Sigmoid colon (tissue), 7 donors: ENCODE results near the gene TRIM8. TPM values are rescaled to one million over a fixed set of nuclear protein-coding genes. Genes with fewer than 3 reads are reported as not detected.

Experiments used
- DNase-seq: peaks from one replicate; pipeline ENCODE4 v3.0.0-alpha.2; 2019
- H3K27ac ChIP-seq, 4 donors: fragments of 200-600 bp; sonication (generic); one replicate each; pipeline ENCODE4 v1.5.1; 2016 to 2019; ENCODE audit warnings: mild to moderate bottlenecking in 1 of 4
- H3K27me3 ChIP-seq, 3 donors: fragments of 200-600 bp; sonication (generic); one replicate each; pipeline ENCODE4 v1.5.1; 2019; ENCODE audit warnings: mild to moderate bottlenecking in 1 of 3
- H3K36me3 ChIP-seq, 4 donors: fragments of 200-600 bp; sonication (generic); one replicate each; pipeline ENCODE4 v1.5.1; 2016 to 2019
- H3K4me1 ChIP-seq, 4 donors: fragments of 200-600 bp; sonication (generic); one replicate each; pipeline ENCODE4 v1.5.1; 2017 to 2019
- H3K4me3 ChIP-seq, 4 donors: fragments of 200-600 bp; sonication (generic); one replicate each; pipeline ENCODE4 v1.5.1; 2017 to 2019; ENCODE audit warnings: mild to moderate bottlenecking in 2 of 4, moderate library complexity in 1 of 4
- H3K9me3 ChIP-seq, 4 donors: fragments of 200-600 bp in 3 of 4; sonication (generic) in 3 of 4; one replicate each; pipeline versions ENCODE4 v1.5.1 to v1.6.1; 2013 to 2019
- EP300 ChIP-seq, 4 donors: sonication (generic); formaldehyde crosslinking; IDR thresholded peaks; one replicate each; pipeline ENCODE4 v1.6.1; 2017; ENCODE audit warnings: antibody characterized with exemption in 4 of 4
- POLR2A ChIP-seq, 2 donors: fragments of 450-650 bp; IDR thresholded peaks; one replicate each; pipeline ENCODE4 v1.6.1; 2016; ENCODE audit warnings: antibody characterized with exemption in 2 of 2, mild to moderate bottlenecking in 2 of 2, moderate library complexity in 2 of 2
- POLR2AphosphoS5 ChIP-seq, 4 donors: sonication (generic); formaldehyde crosslinking; IDR thresholded peaks; one replicate each; pipeline ENCODE4 v1.6.1; 2017; ENCODE audit warnings: antibody characterized with exemption in 4 of 4
- WGBS, 2 donors: extraction: QIAGEN DNeasy Blood & Tissue Kit; methylation state at CpG; one replicate each; pipeline ENCODE4 v1.1.7; 2013; 5-methylcytosine and 5-hydroxymethylcytosine counted together
- intact Hi-C: fragments of 100-400 bp; cut with DNase I; formaldehyde crosslinking; loops from one replicate; pipeline ENCODE4 v1.15.1; 2023
- polyA plus RNA-seq, 3 donors: library from polyadenylated mRNA; stranded (reverse); fragments of 200-250 nt; gene quantifications; one replicate each; pipeline ENCODE4 v1.2.3, GENCODE V29; 2013
- total RNA-seq, 4 donors: library from RNA; depleted of rRNA; stranded (reverse); fragments of >200 nt; gene quantifications; one replicate each; pipeline ENCODE4 v1.1.0, GENCODE V29; 2016
- TF ChIP-seq, protein P1 (sequence below), 4 experiments: fragments of 450-650 bp in 3 of 4; fragments of 200-600 bp in 1 of 4; IDR thresholded peaks; one replicate each; pipeline ENCODE4 v1.5.1; 2016 to 2019; ENCODE audit warnings: antibody characterized with exemption in 4 of 4, mild to moderate bottlenecking in 3 of 4, moderate library complexity in 2 of 4
- donor health status: healthy with polysubstance abuse.
- donor health status: Bipolar disorder and iron deficiency.
- donor health status: healthy.

The TRIM8 gene
- total and polyA plus RNA-seq, 7 donors, result 25.0 to 88.6 (median 58.9) TPM

- DNase-seq, result no peak
- intact Hi-C loops, result no loop called here
- Histone ChIP-seq H3K27ac (peak overlapping the region in 3 of 4 donors; percentile 21 to 61 (median 53)), H3K27me3 (no peaks in the 10 kb centered on the region), H3K36me3 (no peaks in the 10 kb centered on the region), H3K4me3 (no peak overlapping the region), H3K4me1 (peaks cover 0 to 17% (median 3%) of the 10 kb centered on the region in 4 donors), H3K9me3 (no peaks in the 10 kb centered on the region)
- WGBS, 2 donors, result 77 to 88% methylated on average over 10 of the region's 10 CpGs
- TF ChIP-seq POLR2A (IDR thresholded peaks at IDR 0.05) (no peak), POLR2AphosphoS5 (IDR thresholded peaks at IDR 0.05) (no peak), EP300 (IDR thresholded peaks at IDR 0.05) (no peak)
- TF ChIP-seq, protein P1, sequence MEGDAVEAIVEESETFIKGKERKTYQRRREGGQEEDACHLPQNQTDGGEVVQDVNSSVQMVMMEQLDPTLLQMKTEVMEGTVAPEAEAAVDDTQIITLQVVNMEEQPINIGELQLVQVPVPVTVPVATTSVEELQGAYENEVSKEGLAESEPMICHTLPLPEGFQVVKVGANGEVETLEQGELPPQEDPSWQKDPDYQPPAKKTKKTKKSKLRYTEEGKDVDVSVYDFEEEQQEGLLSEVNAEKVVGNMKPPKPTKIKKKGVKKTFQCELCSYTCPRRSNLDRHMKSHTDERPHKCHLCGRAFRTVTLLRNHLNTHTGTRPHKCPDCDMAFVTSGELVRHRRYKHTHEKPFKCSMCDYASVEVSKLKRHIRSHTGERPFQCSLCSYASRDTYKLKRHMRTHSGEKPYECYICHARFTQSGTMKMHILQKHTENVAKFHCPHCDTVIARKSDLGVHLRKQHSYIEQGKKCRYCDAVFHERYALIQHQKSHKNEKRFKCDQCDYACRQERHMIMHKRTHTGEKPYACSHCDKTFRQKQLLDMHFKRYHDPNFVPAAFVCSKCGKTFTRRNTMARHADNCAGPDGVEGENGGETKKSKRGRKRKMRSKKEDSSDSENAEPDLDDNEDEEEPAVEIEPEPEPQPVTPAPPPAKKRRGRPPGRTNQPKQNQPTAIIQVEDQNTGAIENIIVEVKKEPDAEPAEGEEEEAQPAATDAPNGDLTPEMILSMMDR (IDR thresholded peaks at IDR 0.05), result no peak
Measured at GRCh38 chr10:102668326-102669107, 24.2 kb downstream of the TRIM8 start.

DNA sequence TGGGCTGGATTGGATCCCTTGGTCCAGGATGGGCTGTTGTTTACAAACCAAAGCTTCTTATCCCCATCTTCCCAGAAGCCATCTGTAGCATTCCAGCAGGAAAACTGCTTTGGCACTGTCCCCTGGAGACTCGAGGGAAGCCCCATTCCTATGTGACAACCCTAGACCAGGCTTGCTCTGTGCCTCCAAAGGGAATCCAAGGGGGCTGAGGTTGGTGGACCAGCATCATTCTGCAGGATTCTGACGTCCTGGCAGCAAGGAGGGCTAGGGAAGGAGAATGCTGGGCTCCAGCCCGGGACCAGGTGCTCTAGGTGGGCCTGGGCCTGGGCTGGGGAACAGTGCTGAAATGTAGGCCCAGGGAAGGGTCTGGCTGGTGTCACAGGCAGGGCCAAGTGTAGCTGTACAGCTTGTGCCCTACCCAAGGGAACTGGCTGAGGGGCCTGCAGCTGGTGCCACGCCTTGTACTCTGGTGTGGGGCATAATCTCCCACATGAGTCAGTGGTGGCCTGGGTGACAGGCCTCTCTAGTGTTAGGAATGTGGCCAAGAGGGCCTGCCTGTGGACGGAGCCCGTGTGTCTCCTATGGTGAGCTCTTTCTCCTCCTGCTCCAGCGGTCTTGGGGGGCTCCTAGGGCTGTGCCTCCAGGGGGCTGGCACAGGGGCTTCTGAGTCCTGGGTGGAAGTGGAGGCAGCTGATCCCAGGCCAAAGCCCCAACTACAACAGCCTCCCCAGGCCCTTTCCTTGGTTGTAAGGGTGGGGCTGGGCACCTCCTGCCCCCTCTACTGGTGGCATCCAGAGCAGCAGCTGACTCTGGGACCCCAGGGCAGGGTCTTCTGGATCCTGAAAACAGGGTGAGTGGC, 25.2 kb downstream of the TRIM8 start:
- no peak overlapping the region for H3K4me3 ChIP-seq
- no peaks in the 10 kb centered on the region for H3K36me3 ChIP-seq
- TF ChIP-seq POLR2AphosphoS5 (IDR thresholded peaks at IDR 0.05) (peak in 2 of 4 donors; percentile 42 to 57), POLR2A (IDR thresholded peaks at IDR 0.05) (no peak)
- TF ChIP-seq, protein P1 (IDR thresholded peaks at IDR 0.05), result peak in 1 of 4 experiments; percentile 14
- H3K27ac ChIP-seq, result peak overlapping the region; percentile 21 to 61 (median 47)
- no peaks in the 10 kb centered on the region for H3K27me3 ChIP-seq
- no peaks in the 10 kb centered on the region for H3K9me3 ChIP-seq
- H3K4me1 ChIP-seq, result peaks cover 0 to 26% (median 12%) of the 10 kb centered on the region in 4 donors
- intact Hi-C loops, result no loop called here
- WGBS, 2 donors, result 32 to 71% methylated on average over 7 of the region's 7 CpGs
- DNase-seq, result peak; percentile 75

- intact Hi-C loops, result no loop called here
- Histone ChIP-seq H3K4me3 (no peak overlapping the region), H3K9me3 (no peaks in the 10 kb centered on the region), H3K4me1 (peaks cover 0 to 33% (median 19%) of the 10 kb centered on the region in 4 donors), H3K36me3 (no peaks in the 10 kb centered on the region), H3K27me3 (no peaks in the 10 kb centered on the region), H3K27ac (peak overlapping the region in 3 of 4 donors; percentile 41 to 61 (median 53))
- DNase-seq, result no peak
- TF ChIP-seq POLR2AphosphoS5 (IDR thresholded peaks at IDR 0.05), result no peak
- TF ChIP-seq, protein P1 (IDR thresholded peaks at IDR 0.05), result no peak
- TF ChIP-seq POLR2A (IDR thresholded peaks at IDR 0.05), result no peak
- no peak for TF ChIP-seq EP300 (IDR thresholded peaks at IDR 0.05)
- WGBS, 2 donors, result 91 to 93% methylated on average over 9 of the region's 9 CpGs
Measured at GRCh38 chr10:102670065-102670670, 25.9 kb downstream of the TRIM8 start.

- Histone ChIP-seq H3K9me3 (no peaks in the 10 kb centered on the region), H3K27ac (no peak overlapping the region), H3K36me3 (no peaks in the 10 kb centered on the region), H3K4me3 (no peak overlapping the region), H3K4me1 (peaks cover 0 to 41% (median 26%) of the 10 kb centered on the region in 4 donors), H3K27me3 (no peaks in the 10 kb centered on the region)
- TF ChIP-seq POLR2A (IDR thresholded peaks at IDR 0.05), result no peak
- no peak for TF ChIP-seq EP300 (IDR thresholded peaks at IDR 0.05)
- TF ChIP-seq POLR2AphosphoS5 (IDR thresholded peaks at IDR 0.05), result no peak
- TF ChIP-seq, protein P1 (IDR thresholded peaks at IDR 0.05), result no peak
- WGBS, 2 donors, result 70 to 85% methylated on average over 6 of the region's 6 CpGs
- intact Hi-C loops, result no loop called here
- no peak for DNase-seq
Measured at GRCh38 chr10:102670871-102671434, 26.7 kb downstream of the TRIM8 start.
